Stimulated activated CD4-positive, alpha-beta T cell treated with anti-CD3 and anti-CD28 coated beads, TNF-alpha, amount 100 ng/mL, for 48 hours (primary cell): ENCODE measurements around the gene GRB7.
"Not testable (repeated sequence)": the region's sequence is repeated elsewhere in the genome, so short reads cannot be mapped to it uniquely, and the experiment has no call there.

Experiments
- DNase-seq, 3 donors: peaks; one replicate each; pipeline ENCODE4 v3.0.0-alpha.2; 2020; ENCODE audit warnings: low read depth in 3 of 3

GRB7 gene

GRCh38 chr17:39751637-39752036, 13.9 kb downstream of the GRB7 start:
- no peak for DNase-seq

GRCh38 chr17:39752241-39752881, 14.6 kb downstream of the GRB7 start:
- DNase-seq: no peak

GRCh38 chr17:39753514-39754160, 15.9 kb downstream of the GRB7 start:
- DNase-seq: peak in 1 of 3 donors; percentile 47

GRCh38 chr17:39754161-39754957, 16.6 kb downstream of the GRB7 start:
- DNase-seq: peak; percentile 88 to 95 (median 93)

- DNase-seq: no peak
These were observed 17.3 kb downstream of the GRB7 start for GRCh38 chr17:39754958-39755553.

- no peak for DNase-seq
These were observed 18.0 kb downstream of the GRB7 start for GRCh38 chr17:39755554-39756379.

GRCh38 chr17:39756380-39757079, 18.8 kb downstream of the GRB7 start:
- no peak for DNase-seq

GRCh38 chr17:39757176-39757662, 19.5 kb downstream of the GRB7 start:
- no peak for DNase-seq

- DNase-seq: no peak
These were observed 20.5 kb downstream of the GRB7 start for GRCh38 chr17:39757931-39758873.

GRCh38 chr17:39759204-39759603, 21.5 kb downstream of the GRB7 start:
- DNase-seq: no peak

- DNase-seq: no peak
These were observed 24.2 kb downstream of the GRB7 start for GRCh38 chr17:39761861-39762496.

GRCh38 chr17:39763051-39763820, 25.5 kb downstream of the GRB7 start:
- DNase-seq: no peak

GRCh38 chr17:39764171-39764570, 26.4 kb downstream of the GRB7 start:
- DNase-seq: not testable (repeated sequence)

- DNase-seq: no peak
These were observed 27.4 kb downstream of the GRB7 start for GRCh38 chr17:39765175-39765574.

- DNase-seq: no peak
These were observed 28.0 kb downstream of the GRB7 start for GRCh38 chr17:39765766-39766165.

- DNase-seq: no peak
These were observed 29.4 kb downstream of the GRB7 start for GRCh38 chr17:39767147-39767546.

- peak in 2 of 3 donors; percentile 49 to 66 for DNase-seq
These were observed 32.3 kb downstream of the GRB7 start for GRCh38 chr17:39769974-39770587.

GRCh38 chr17:39772415-39772814, 34.7 kb downstream of the GRB7 start:
- no peak for DNase-seq
